ENCODE data around the gene PPP1R12B. TPM values are rescaled to one million over a fixed set of nuclear protein-coding genes. Genes with fewer than 3 reads are reported as not detected.
A peak's percentile ranks its signal among the peaks of the same experiment; 100 is the strongest.
"Not testable (repeated sequence)": the region's sequence is repeated elsewhere in the genome, so short reads cannot be mapped to it uniquely, and the experiment has no call there.

PPP1R12B gene
- total RNA-seq, 2 experiments from 2014 or later, result 21.9 to 24.2 TPM

DNA sequence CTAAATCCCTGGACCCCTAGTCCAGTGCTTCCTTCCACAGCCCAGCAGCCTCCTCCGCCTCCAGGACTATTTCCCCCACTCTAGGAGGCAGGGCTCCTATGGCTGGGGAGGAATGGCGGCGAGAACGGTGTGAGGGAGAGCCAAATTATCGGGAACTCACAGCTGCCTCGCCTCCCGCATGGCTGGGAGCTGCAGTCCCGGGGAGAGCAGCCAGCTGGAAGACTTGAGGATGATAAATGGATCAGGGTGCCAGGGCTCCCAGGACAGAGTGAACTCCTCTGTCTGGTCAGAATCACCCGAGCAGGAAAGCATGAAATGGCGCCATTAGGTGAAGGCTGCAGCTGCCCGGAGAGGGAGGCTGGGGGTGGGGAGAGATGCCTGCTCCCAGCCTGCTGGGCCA, 270.5 kb downstream of the PPP1R12B start:
- H3K27ac Mint-ChIP-seq; ATAC-seq; H3K9me3 Mint-ChIP-seq (ENCODE audit: insufficient read depth); H3K36me3 Mint-ChIP-seq (ENCODE audit: low read depth); H3K4me3 Mint-ChIP-seq; POLR2A ChIA-PET; DNase-seq; CTCF ChIA-PET: not testable (repeated sequence)
- H3K27me3 Mint-ChIP-seq (ENCODE audit: low read depth), result peaks cover 33% of the 10 kb centered on the region
- H3K4me1 Mint-ChIP-seq (ENCODE audit: low read depth), result peaks cover 38% of the 10 kb centered on the region

DNA sequence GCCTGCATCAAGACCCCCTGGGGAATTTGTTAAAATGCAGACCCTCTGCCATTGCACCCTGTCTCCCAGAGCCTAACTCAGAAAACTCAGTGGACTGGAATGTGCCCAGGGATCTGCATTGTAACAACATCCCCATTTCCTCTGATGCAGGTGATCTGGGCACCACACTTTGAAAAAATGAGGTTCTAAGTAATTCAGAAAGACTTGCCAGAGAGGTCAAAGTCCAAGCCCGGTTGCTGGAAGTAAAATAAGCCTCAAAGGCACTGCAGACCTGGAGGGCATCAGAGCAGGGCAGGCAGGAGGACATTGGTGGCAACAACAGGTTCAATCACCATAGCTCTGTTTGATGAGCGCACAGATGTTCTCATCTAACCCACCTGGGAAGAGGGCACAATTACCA, 271.0 kb downstream of the PPP1R12B start:
- no peak for DNase-seq
- Mint-ChIP-seq H3K9me3 (ENCODE audit: insufficient read depth) (no peaks in the 10 kb centered on the region), H3K4me1 (ENCODE audit: low read depth) (peaks cover 35% of the 10 kb centered on the region), H3K4me3 (no peak overlapping the region), H3K27ac (no peak overlapping the region), H3K27me3 (ENCODE audit: low read depth) (peaks cover 32% of the 10 kb centered on the region), H3K36me3 (ENCODE audit: low read depth) (no peaks in the 10 kb centered on the region)
- ChIA-PET CTCF (no interaction called here), POLR2A (no interaction called here)
- no peak for ATAC-seq

DNA sequence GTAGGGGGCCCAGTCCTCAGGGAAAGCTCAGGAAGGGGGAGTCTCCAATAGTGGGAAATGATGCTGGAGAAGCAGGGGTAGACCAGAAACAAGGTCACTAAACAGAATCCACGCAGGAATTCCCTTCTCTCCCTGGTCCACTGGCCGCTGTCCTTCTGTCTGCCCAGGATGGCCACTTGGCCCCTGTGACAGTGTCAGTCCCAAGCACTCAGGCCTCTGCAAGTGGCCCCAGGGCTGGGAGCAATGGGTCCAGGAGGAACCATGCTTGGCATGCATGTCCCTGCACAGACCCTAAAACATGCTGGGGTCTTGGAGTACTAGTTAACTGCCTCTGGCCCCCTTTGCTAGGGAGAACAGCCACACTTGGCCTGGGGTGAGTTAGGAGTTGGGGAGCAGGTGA, 271.5 kb downstream of the PPP1R12B start:
- DNase-seq; ATAC-seq; H3K27ac Mint-ChIP-seq; H3K4me3 Mint-ChIP-seq; CTCF ChIA-PET; POLR2A ChIA-PET; H3K36me3 Mint-ChIP-seq (ENCODE audit: low read depth); H3K9me3 Mint-ChIP-seq (ENCODE audit: insufficient read depth): not testable (repeated sequence)
- peaks cover 30% of the 10 kb centered on the region for H3K4me1 Mint-ChIP-seq (ENCODE audit: low read depth)
- peaks cover 32% of the 10 kb centered on the region for H3K27me3 Mint-ChIP-seq (ENCODE audit: low read depth)

DNA sequence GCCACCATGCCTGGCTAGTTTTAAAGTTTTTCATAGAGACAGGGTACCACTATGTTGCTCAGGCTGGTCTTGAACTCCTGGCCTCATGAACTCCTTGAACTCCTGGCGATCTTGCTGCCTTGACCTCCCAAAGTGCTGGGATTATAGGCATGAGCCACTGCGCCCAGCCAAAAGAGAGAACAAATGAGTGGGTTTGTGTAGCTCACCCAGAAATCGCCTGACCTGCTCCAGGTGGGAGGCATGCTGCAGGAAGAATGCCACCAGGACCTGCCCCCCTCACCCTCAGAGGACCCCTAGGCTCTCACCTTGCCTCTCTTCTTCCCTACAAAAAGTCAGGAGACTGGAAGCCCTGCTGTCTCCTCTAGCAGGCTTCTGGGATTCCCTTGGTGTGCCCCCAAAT, 272.9 kb downstream of the PPP1R12B start:
- peaks cover 16% of the 10 kb centered on the region for H3K4me1 Mint-ChIP-seq (ENCODE audit: low read depth)
- no peak overlapping the region for H3K4me3 Mint-ChIP-seq
- DNase-seq (no peak), ATAC-seq (no peak)
- ChIA-PET POLR2A (no interaction called here), CTCF (interaction anchor here (1.0 kb wide), 1 partner anchor 98 kb away, joined by 3 read pairs; no protein-coding TSS in a partner anchor)
- H3K27me3 Mint-ChIP-seq (ENCODE audit: low read depth), result peaks cover 26% of the 10 kb centered on the region
- H3K36me3 Mint-ChIP-seq (ENCODE audit: low read depth), result no peaks in the 10 kb centered on the region
- H3K9me3 Mint-ChIP-seq (ENCODE audit: insufficient read depth), result no peaks in the 10 kb centered on the region
- no peak overlapping the region for H3K27ac Mint-ChIP-seq

DNA sequence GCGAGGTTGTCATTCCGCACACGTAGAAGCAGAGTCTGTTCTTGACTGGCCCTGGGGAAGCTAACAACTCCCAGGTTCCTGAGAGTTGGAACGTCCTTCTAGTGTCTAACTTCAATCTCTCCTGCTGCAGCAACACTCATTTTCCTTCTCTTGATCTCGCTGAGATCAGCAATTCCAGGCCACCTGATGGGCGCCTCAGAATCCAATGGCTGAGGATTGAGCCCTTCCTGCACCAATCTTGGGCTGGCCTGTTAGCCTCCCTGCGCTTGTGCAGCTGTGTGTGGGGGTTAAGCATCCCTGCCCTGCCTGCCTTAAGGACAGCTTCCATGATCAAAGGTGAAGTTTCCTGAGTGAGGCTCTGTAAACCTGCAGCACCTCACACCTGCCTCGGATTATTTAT, 273.9 kb downstream of the PPP1R12B start:
- ATAC-seq (no peak), DNase-seq (no peak)
- CTCF ChIA-PET, result interaction anchor here (1.0 kb wide), 1 partner anchor 97 kb away, joined by 3 read pairs; no protein-coding TSS in a partner anchor
- Mint-ChIP-seq H3K36me3 (ENCODE audit: low read depth) (no peaks in the 10 kb centered on the region), H3K9me3 (ENCODE audit: insufficient read depth) (no peaks in the 10 kb centered on the region), H3K4me3 (no peak overlapping the region), H3K4me1 (ENCODE audit: low read depth) (peaks cover 17% of the 10 kb centered on the region), H3K27me3 (ENCODE audit: low read depth) (peaks cover 27% of the 10 kb centered on the region), H3K27ac (no peak overlapping the region)
- POLR2A ChIA-PET, result no interaction called here

DNA sequence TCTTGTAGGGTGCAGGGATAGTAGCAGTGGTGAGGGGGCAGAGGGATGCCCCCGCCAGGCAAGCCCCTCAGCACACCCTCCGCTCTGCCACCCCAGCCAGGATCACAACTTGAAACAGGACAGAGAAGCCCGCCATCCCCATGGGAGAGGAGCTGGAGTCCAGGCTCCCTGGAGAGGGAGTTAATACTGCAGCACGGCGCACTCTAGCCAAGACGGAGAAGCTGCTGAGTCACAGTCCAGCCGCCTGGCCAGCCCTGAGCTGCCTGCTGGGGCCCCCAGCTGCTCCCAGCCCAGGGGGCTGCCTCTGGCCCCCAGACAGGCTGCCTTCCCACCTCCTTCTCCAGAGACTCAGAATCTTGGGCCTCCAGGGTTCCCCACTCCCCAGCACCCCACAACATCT, 274.6 kb downstream of the PPP1R12B start:
- Mint-ChIP-seq H3K9me3 (ENCODE audit: insufficient read depth) (no peaks in the 10 kb centered on the region), H3K4me3 (no peak overlapping the region), H3K36me3 (ENCODE audit: low read depth) (no peaks in the 10 kb centered on the region), H3K27ac (no peak overlapping the region), H3K4me1 (ENCODE audit: low read depth) (peaks cover 23% of the 10 kb centered on the region), H3K27me3 (ENCODE audit: low read depth) (peaks cover 32% of the 10 kb centered on the region)
- no peak for ATAC-seq
- POLR2A ChIA-PET, result no interaction called here
- CTCF ChIA-PET, result no interaction called here
- no peak for DNase-seq

DNA sequence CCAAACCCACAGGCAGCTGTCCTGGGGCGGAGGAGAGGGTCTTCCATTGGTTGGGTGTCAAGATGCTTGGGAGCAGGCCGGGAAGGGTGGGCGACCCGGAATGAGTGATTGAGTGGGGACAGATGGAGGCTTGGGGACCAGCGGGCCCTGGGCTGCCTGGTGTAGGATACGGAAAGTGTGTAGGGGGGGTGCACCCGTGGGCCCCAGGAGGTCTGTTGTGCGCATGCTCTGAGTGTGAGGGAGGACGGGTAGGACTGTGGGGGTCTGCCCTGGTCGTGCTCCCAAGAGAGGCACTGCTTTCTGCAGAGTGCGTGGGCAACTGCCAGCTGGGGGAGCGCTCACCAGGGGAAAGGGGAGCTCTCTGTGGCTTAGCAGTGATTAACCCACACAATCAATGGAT, 275.0 kb downstream of the PPP1R12B start:
- H3K36me3 Mint-ChIP-seq (ENCODE audit: low read depth); POLR2A ChIA-PET; H3K9me3 Mint-ChIP-seq (ENCODE audit: insufficient read depth); CTCF ChIA-PET; H3K27ac Mint-ChIP-seq; DNase-seq; ATAC-seq; H3K4me3 Mint-ChIP-seq: not testable (repeated sequence)
- peaks cover 32% of the 10 kb centered on the region for H3K27me3 Mint-ChIP-seq (ENCODE audit: low read depth)
- peaks cover 23% of the 10 kb centered on the region for H3K4me1 Mint-ChIP-seq (ENCODE audit: low read depth)

DNA sequence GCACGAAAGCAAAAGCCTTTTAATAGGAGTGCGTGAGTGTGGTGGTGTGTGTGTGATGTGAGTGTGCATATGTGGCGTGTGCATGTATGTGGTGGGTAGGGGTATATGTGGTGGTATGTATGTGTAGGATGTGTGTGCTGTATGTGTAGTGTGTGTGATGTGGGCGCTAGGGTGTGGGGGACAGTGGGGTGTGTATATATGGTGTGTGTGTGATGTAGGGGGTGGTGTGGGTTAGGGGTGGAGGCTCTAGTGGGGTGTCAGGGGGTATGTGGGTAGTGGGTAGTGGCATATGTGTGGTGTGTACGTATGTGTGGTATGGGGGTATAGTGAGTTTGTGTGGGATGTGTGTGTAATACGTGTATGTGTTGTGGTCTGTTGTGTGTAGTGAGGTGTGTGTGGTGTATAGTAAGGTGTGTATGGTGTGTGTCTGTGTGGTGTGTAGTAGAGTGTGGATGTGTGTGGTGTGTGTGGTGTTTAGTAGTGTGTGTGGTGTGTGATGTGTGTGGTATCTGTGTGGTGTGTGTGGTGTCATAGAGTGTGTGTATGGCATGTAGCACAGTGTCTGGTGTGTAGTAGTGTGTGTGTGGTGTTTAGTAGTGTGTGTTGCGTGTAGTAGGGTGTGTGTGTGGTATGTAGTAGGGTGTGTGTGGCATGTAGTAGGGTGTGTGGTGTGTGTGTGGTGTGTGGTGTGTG, 275.7 kb downstream of the PPP1R12B start:
- H3K36me3 Mint-ChIP-seq (ENCODE audit: low read depth), result no peaks in the 10 kb centered on the region
- no peak overlapping the region for H3K4me3 Mint-ChIP-seq
- peaks cover 25% of the 10 kb centered on the region for H3K4me1 Mint-ChIP-seq (ENCODE audit: low read depth)
- H3K27ac Mint-ChIP-seq, result no peak overlapping the region
- POLR2A ChIA-PET, result no interaction called here
- no peak for DNase-seq
- no peak for ATAC-seq
- H3K9me3 Mint-ChIP-seq (ENCODE audit: insufficient read depth), result no peaks in the 10 kb centered on the region
- peaks cover 29% of the 10 kb centered on the region for H3K27me3 Mint-ChIP-seq (ENCODE audit: low read depth)
- CTCF ChIA-PET, result no interaction called here

DNA sequence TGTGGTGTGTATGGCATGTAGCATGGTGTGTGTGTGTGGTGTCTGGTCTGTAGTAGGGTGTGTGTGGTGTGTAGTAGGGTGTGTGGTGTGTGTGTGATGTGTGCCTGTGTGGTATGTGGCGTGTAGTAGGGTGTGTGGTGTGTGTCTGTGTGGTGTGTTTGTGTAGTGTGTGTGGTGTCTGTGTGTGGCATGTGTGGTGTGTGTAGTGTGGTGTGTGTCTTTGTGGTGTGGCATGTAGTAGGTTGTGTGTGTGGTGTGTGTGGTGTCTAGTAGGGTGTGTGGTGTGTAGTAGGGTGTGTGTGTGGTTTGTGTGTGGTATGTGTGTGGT, 276.2 kb downstream of the PPP1R12B start:
- H3K9me3 Mint-ChIP-seq (ENCODE audit: insufficient read depth), result no peaks in the 10 kb centered on the region
- H3K4me3 Mint-ChIP-seq, result no peak overlapping the region
- no peaks in the 10 kb centered on the region for H3K36me3 Mint-ChIP-seq (ENCODE audit: low read depth)
- H3K4me1 Mint-ChIP-seq (ENCODE audit: low read depth), result peaks cover 30% of the 10 kb centered on the region
- ATAC-seq, result no peak
- CTCF ChIA-PET, result no interaction called here
- peaks cover 26% of the 10 kb centered on the region for H3K27me3 Mint-ChIP-seq (ENCODE audit: low read depth)
- POLR2A ChIA-PET, result no interaction called here
- no peak overlapping the region for H3K27ac Mint-ChIP-seq
- no peak for DNase-seq

DNA sequence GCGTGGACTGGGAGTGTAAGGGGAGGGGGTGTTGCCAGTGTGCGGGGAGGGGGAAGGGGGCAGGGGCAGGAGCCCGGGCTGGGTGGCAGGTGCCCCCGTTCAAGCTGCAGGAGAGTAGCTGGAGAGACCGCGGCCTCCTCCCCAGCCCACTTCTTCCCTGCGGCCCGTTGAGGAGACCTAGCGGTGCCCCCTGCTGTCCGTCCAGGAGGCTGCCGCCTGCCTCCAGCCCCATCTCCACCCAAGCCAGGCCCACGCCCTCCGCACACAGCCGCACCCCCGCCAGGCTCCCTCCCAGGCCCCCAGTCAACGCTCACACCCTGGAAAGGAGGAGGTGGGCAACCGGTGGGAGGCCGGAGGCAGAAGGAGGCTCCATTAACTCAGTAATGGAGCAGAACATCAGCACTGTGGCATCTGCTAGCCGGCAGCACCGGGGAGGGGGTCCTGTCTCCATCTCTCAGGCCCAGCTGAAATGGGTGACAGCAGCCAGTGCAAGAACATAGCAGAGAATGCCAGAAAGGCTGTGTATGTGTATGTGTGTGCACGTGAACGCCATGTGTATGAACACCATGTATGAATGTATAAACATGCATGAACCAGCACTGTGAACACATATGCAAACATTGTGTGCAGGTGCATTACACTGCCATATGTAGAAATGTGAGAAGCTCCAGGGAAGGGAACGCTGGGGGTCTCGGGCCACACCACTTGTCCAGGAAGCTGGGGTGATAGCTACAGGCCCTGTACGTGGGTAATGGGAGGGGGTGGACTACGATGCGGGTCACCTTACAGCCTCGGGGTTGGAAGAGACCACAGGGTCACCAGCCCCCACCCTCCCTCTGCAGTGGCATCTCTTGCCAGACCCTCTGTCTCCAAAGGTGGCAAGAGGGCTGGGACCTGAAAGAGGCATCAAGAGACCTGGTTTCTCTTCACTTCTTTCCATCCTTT, 277.2 kb downstream of the PPP1R12B start:
- ChIA-PET POLR2A (no interaction called here), CTCF (no interaction called here)
- H3K27me3 Mint-ChIP-seq (ENCODE audit: low read depth), result peaks cover 29% of the 10 kb centered on the region
- no peak overlapping the region for H3K27ac Mint-ChIP-seq
- DNase-seq (peak; percentile 81), ATAC-seq (peak; percentile 76)
- H3K36me3 Mint-ChIP-seq (ENCODE audit: low read depth), result no peaks in the 10 kb centered on the region
- no peak overlapping the region for H3K4me3 Mint-ChIP-seq
- H3K9me3 Mint-ChIP-seq (ENCODE audit: insufficient read depth), result no peaks in the 10 kb centered on the region
- H3K4me1 Mint-ChIP-seq (ENCODE audit: low read depth), result peaks cover 37% of the 10 kb centered on the region

DNA sequence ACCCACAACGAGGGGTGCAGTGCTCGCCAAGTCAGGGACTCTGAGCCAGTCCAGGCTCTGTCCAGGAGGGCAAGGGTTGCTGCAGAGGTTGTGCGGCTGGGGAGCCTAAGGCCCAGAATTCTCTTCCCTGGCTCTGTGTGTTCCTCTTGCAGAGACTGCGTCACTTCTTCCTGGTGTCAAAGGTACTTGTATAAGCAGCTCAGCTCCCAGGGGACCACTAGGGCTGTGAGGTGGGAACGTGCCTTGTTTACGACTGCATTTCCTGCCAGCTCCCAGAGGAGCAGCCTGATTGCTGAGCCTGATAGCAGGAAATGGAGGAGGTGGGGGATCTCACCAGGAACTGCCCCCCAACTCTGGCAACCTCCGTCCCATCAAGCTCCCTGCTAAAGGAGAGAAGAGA, 278.5 kb downstream of the PPP1R12B start:
- H3K4me3 Mint-ChIP-seq; ATAC-seq; H3K9me3 Mint-ChIP-seq (ENCODE audit: insufficient read depth); H3K27ac Mint-ChIP-seq; H3K36me3 Mint-ChIP-seq (ENCODE audit: low read depth); DNase-seq: not testable (repeated sequence)
- Mint-ChIP-seq H3K27me3 (ENCODE audit: low read depth) (peaks cover 28% of the 10 kb centered on the region), H3K4me1 (ENCODE audit: low read depth) (peaks cover 44% of the 10 kb centered on the region)
- ChIA-PET POLR2A (interaction anchor here (0.6 kb wide), 1 partner anchor 371 kb away, joined by 4 read pairs; no protein-coding TSS in a partner anchor), CTCF (interaction anchor here (1.1 kb wide), 1 partner anchor 15 kb away, joined by 3 read pairs; no protein-coding TSS in a partner anchor)

DNA sequence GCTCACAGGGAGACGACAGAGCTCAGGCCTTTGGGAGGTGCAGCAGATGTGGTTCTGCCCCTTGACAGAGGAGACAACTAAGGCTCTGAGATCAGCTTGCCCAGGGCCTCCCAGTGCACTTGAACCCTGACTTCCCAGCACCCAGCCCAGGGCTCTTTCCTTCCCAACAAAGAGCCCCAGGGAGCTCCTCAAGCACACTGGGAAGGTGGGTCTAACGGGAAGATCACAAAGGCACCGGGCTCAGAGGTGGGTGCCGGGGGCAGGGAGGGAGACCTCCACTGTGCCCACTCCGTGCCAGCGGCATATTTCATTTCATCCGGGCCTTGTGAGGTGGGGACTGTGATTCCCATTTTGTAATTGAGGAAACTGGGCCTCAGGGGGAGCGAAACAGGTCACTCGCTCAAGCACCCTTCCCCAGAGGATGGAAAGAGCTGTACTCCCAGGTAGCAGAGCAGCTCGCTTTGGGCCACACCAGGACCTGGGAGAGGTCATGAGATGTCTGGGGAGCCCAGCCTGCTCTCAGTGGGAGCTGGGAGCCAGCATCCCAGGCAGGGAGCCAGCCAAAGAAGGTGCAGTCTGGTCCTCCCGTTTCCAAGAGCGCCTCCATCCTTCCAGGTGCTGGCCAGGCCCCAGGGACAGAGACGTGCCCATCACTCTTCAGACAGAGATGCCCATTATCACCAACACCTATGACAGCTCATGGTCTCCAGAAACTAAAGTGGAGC, 279.5 kb downstream of the PPP1R12B start:
- no peak overlapping the region for H3K4me3 Mint-ChIP-seq
- peaks cover 45% of the 10 kb centered on the region for H3K4me1 Mint-ChIP-seq (ENCODE audit: low read depth)
- no peaks in the 10 kb centered on the region for H3K9me3 Mint-ChIP-seq (ENCODE audit: insufficient read depth)
- H3K27me3 Mint-ChIP-seq (ENCODE audit: low read depth), result peaks cover 37% of the 10 kb centered on the region
- ChIA-PET POLR2A (interaction anchor here (0.6 kb wide), 1 partner anchor 372 kb away, joined by 4 read pairs; no protein-coding TSS in a partner anchor), CTCF (interaction anchor here (1.1 kb wide), 2 partner anchors 16 to 28 kb away, joined by 3 read pairs; no protein-coding TSS in a partner anchor)
- ATAC-seq (no peak), DNase-seq (no peak)
- H3K27ac Mint-ChIP-seq, result peak overlapping the region; percentile 39
- no peaks in the 10 kb centered on the region for H3K36me3 Mint-ChIP-seq (ENCODE audit: low read depth)

Data from activated CD8-positive, alpha-beta T cell treated with anti-CD3 and anti-CD28 coated beads, Interleukin-2, amount 10 ng/mL, durations not matched to agents 7 days and 5 days (primary cell).